ENCODE results near the gene RC3H1. TPM values are rescaled to one million over a fixed set of nuclear protein-coding genes. Genes with fewer than 3 reads are reported as not detected.

The RC3H1 gene
- total RNA-seq, 1 experiment from 2014 or later: 29.2 TPM

DNA sequence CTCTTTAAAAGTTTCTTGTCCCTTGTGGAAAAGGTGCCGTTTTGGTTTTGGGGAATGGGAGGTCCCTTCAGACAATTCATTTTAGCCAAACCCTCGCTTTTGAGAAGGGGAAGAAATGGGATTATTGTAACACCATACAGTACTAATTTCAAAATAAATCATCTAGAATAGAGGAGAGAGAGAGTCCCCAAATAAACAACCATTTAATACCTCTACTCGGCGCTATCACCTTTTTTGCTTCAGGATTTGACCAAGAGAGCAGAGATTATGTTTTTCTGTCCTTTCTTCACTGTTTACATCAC, 770 bp upstream of the RC3H1 start:
- Histone ChIP-seq H3K4me1 (peaks cover 14% of the 10 kb centered on the region), H3K36me3 (ENCODE audit: control insufficient read depth, insufficient read depth, low read length) (no peaks in the 10 kb centered on the region), H3K4me3 (ENCODE audit: low read depth, low read length) (peak overlapping the region; percentile 83), H3K9me3 (no peaks in the 10 kb centered on the region), H3K27me3 (replicated peaks; ENCODE audit: control insufficient read depth, insufficient read depth, low read length) (no peaks in the 10 kb centered on the region)
- intact Hi-C loops (cut with micrococcal nuclease; ENCODE audit: unreplicated experiment): loop anchor here (1.0 to 10.0 kb wide), 4 partner anchors 51 to 982 kb away; partner anchors contain the start of genes PRDX6 and ZBTB37
- H3K27me3 Mint-ChIP-seq (ENCODE audit: insufficient read depth, unreplicated experiment): no peaks in the 10 kb centered on the region
- DNase-seq: no peak
- no TSS peak for BruUV-seq (replicated peaks)
- H3K9me3 Mint-ChIP-seq (ENCODE audit: unreplicated experiment): no peaks in the 10 kb centered on the region
- peak overlapping the region; percentile 97 for H3K27ac Mint-ChIP-seq (ENCODE audit: unreplicated experiment)
- TF ChIP-seq CTCF (IDR thresholded peaks at IDR 0.05; ENCODE audit: insufficient read depth in 1 of 2, low read depth in 1 of 2, low read length in 1 of 2, severe bottlenecking in 1 of 2, unreplicated experiment in 1 of 2): no peak
- H3K4me3 Mint-ChIP-seq (ENCODE audit: unreplicated experiment): peak overlapping the region; percentile 84
- ChIA-PET CTCF (interaction anchor here (0.6 kb wide), 1 partner anchor 22 kb away, joined by 3 read pairs; no protein-coding TSS in a partner anchor), POLR2A (interaction anchor here (0.5 to 1.8 kb wide), 5 partner anchors 11 to 161 kb away, joined by 3 to 17 read pairs (median 5); partner anchors contain the start of genes GAS5 and ZBTB37)
- peaks cover 7% of the 10 kb centered on the region for H3K4me1 Mint-ChIP-seq (ENCODE audit: low read depth, unreplicated experiment)
- H3K36me3 Mint-ChIP-seq (ENCODE audit: insufficient read depth, unreplicated experiment): peaks cover 31% of the 10 kb centered on the region

DNA sequence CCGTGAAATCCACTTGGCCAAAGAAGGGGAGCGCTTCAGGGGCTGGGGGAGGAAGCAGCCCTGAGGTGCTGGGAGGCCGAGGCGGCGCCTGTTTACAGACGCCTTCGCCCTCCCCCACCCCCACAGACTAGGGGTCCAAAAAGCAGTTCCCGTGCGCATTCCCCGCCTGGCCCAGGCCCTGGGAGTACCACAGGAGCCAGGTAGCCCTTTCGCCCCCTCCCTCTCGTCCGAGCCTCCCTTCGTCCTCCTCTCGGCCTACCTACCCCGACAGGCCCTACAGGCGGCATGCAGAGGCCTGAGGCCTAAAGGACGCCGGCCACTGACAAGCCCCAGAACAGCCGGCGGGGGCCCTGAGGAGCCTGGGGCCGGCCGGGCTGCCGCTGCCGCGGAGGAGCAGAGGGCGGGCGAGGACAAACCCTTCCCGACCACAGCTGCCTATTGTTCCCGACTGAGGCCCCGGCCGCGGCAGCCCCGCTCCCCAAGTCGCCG, 522 bp downstream of the RC3H1 start:
- Histone ChIP-seq H3K9me3 (no peaks in the 10 kb centered on the region), H3K27me3 (replicated peaks; ENCODE audit: control insufficient read depth, insufficient read depth, low read length) (no peaks in the 10 kb centered on the region), H3K4me1 (peaks cover 14% of the 10 kb centered on the region), H3K4me3 (ENCODE audit: low read depth, low read length) (peak overlapping the region; percentile 83), H3K36me3 (ENCODE audit: control insufficient read depth, insufficient read depth, low read length) (no peaks in the 10 kb centered on the region)
- no TSS peak for BruUV-seq (replicated peaks)
- Mint-ChIP-seq H3K9me3 (ENCODE audit: unreplicated experiment) (no peaks in the 10 kb centered on the region), H3K36me3 (ENCODE audit: insufficient read depth, unreplicated experiment) (peaks cover 31% of the 10 kb centered on the region), H3K27ac (ENCODE audit: unreplicated experiment) (peak overlapping the region; percentile 97), H3K4me1 (ENCODE audit: low read depth, unreplicated experiment) (peaks cover 7% of the 10 kb centered on the region), H3K4me3 (ENCODE audit: unreplicated experiment) (peak overlapping the region; percentile 84), H3K27me3 (ENCODE audit: insufficient read depth, unreplicated experiment) (no peaks in the 10 kb centered on the region)
- POLR2A ChIA-PET: interaction anchor here (1.3 to 1.8 kb wide), 3 partner anchors 10 to 153 kb away, joined by 4 to 17 read pairs (median 5); partner anchors contain the start of genes GAS5 and ZBTB37
- peak; percentile 64 to 73 for DNase-seq
- CTCF ChIA-PET: no interaction called here
- intact Hi-C loops (cut with micrococcal nuclease; ENCODE audit: unreplicated experiment): loop anchor here (1.0 to 10.0 kb wide), 5 partner anchors 53 to 983 kb away; partner anchors contain the start of genes PRDX6, RABGAP1L and ZBTB37
- no peak for TF ChIP-seq CTCF (IDR thresholded peaks at IDR 0.05; ENCODE audit: insufficient read depth in 1 of 2, low read depth in 1 of 2, low read length in 1 of 2, severe bottlenecking in 1 of 2, unreplicated experiment in 1 of 2)

DNA sequence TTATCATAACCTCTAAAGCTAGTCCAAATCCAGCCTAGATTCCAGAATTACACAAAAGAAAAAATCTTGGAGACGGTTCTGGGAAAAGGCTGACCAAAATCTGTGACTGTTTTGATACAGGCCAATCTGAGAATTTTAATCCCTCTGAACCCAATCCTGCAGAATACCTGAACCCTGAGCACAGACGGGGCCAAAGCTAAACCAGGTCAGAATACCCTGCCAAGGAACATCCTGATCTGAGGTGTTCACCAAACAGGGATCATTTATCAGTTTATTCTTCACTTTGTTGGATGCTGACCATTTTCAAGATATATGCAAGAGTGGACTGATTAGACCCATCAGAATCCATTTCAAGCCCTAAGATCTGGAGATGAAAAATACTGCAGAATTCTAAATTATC, 3.6 kb downstream of the RC3H1 start:
- intact Hi-C loops (cut with micrococcal nuclease; ENCODE audit: unreplicated experiment): no loop called here
- CTCF ChIA-PET: no interaction called here

More for the DNA sequence above, 3.6 kb downstream of the RC3H1 start:
- Mint-ChIP-seq H3K36me3 (ENCODE audit: insufficient read depth, unreplicated experiment) (peaks cover 31% of the 10 kb centered on the region), H3K4me1 (ENCODE audit: low read depth, unreplicated experiment) (peaks cover 4% of the 10 kb centered on the region), H3K4me3 (ENCODE audit: unreplicated experiment) (no peak overlapping the region), H3K9me3 (ENCODE audit: unreplicated experiment) (no peaks in the 10 kb centered on the region), H3K27me3 (ENCODE audit: insufficient read depth, unreplicated experiment) (no peaks in the 10 kb centered on the region), H3K27ac (ENCODE audit: unreplicated experiment) (no peak overlapping the region)
- no peaks in the 10 kb centered on the region for H3K9me3 ChIP-seq
- H3K4me1 ChIP-seq: peaks cover 15% of the 10 kb centered on the region
- POLR2A ChIA-PET: no interaction called here
- BruUV-seq (replicated peaks): no TSS peak
- no peak for DNase-seq
- no peaks in the 10 kb centered on the region for H3K27me3 ChIP-seq (replicated peaks; ENCODE audit: control insufficient read depth, insufficient read depth, low read length)
- no peaks in the 10 kb centered on the region for H3K36me3 ChIP-seq (ENCODE audit: control insufficient read depth, insufficient read depth, low read length)
- H3K4me3 ChIP-seq (ENCODE audit: low read depth, low read length): no peak overlapping the region
- TF ChIP-seq CTCF (IDR thresholded peaks at IDR 0.05; ENCODE audit: insufficient read depth in 1 of 2, low read depth in 1 of 2, low read length in 1 of 2, severe bottlenecking in 1 of 2, unreplicated experiment in 1 of 2): no peak
